Measurements from ENCODE around the gene SHROOM1.

SHROOM1 gene

GRCh38 chr5:132773601-132774355 lies 56.7 kb downstream of the SHROOM1 start:
- H3K27ac ChIP-seq: peak overlapping the region; percentile 82 to 97
- peak overlapping the region; percentile 92 for H3K4me3 ChIP-seq
- no peak for DNase-seq (ENCODE audit: low spot score)
- TF ChIP-seq, protein P1, sequence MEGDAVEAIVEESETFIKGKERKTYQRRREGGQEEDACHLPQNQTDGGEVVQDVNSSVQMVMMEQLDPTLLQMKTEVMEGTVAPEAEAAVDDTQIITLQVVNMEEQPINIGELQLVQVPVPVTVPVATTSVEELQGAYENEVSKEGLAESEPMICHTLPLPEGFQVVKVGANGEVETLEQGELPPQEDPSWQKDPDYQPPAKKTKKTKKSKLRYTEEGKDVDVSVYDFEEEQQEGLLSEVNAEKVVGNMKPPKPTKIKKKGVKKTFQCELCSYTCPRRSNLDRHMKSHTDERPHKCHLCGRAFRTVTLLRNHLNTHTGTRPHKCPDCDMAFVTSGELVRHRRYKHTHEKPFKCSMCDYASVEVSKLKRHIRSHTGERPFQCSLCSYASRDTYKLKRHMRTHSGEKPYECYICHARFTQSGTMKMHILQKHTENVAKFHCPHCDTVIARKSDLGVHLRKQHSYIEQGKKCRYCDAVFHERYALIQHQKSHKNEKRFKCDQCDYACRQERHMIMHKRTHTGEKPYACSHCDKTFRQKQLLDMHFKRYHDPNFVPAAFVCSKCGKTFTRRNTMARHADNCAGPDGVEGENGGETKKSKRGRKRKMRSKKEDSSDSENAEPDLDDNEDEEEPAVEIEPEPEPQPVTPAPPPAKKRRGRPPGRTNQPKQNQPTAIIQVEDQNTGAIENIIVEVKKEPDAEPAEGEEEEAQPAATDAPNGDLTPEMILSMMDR (IDR thresholded peaks at IDR 0.05): no peak

- Histone ChIP-seq H3K27ac (peak overlapping the region; percentile 79 to 97), H3K4me3 (no peak overlapping the region)
- TF ChIP-seq, protein P1 (IDR thresholded peaks at IDR 0.05): no peak
- DNase-seq (ENCODE audit: low spot score): no peak
Observed at GRCh38 chr5:132773114-132773513, 57.3 kb downstream of the SHROOM1 start.

GRCh38 chr5:132772291-132773070 lies 58.0 kb downstream of the SHROOM1 start:
- peak overlapping the region; percentile 79 to 97 for H3K27ac ChIP-seq
- H3K4me3 ChIP-seq: peak overlapping the region; percentile 31
- no peak for DNase-seq (ENCODE audit: low spot score)
- TF ChIP-seq, protein P1 (IDR thresholded peaks at IDR 0.05): no peak
